Adipocyte (in vitro differentiated cells): ENCODE measurements around the gene AUTS2.

Experiments used
- DNase-seq: peaks from one replicate; pipeline ENCODE4 v3.0.0-alpha.2; 2015; ENCODE audit warnings: low read depth
- H3K27me3 ChIP-seq: replicated peaks from 2 replicates; pipeline ENCODE4 v1.7.0; 2013; ENCODE audit warnings: mild to moderate bottlenecking, low read length, moderate library complexity; ENCODE audit not compliant: control insufficient read depth, insufficient read depth
- H3K36me3 ChIP-seq: 2 replicates; pipeline ENCODE4 v1.7.0; 2013; ENCODE audit warnings: low read length, mild to moderate bottlenecking, moderate library complexity; ENCODE audit not compliant: control insufficient read depth, insufficient read depth, severe bottlenecking
- H3K4me1 ChIP-seq: 2 replicates; pipeline ENCODE4 v1.7.0; 2013; ENCODE audit warnings: mild to moderate bottlenecking, low read length, moderate library complexity; ENCODE audit not compliant: control insufficient read depth, insufficient read depth
- H3K4me3 ChIP-seq: 2 replicates; pipeline ENCODE4 v1.7.0; 2013; ENCODE audit warnings: mild to moderate bottlenecking, low read length, moderate library complexity
- H3K9ac ChIP-seq: 2 replicates; pipeline ENCODE4 v1.7.0; 2013; ENCODE audit warnings: mild to moderate bottlenecking, low read length, moderate library complexity
- H3K9me3 ChIP-seq: 2 replicates; pipeline ENCODE4 v1.7.0; 2013; ENCODE audit warnings: mild to moderate bottlenecking, low read length, moderate library complexity; ENCODE audit not compliant: control insufficient read depth

Gene AUTS2

DNA sequence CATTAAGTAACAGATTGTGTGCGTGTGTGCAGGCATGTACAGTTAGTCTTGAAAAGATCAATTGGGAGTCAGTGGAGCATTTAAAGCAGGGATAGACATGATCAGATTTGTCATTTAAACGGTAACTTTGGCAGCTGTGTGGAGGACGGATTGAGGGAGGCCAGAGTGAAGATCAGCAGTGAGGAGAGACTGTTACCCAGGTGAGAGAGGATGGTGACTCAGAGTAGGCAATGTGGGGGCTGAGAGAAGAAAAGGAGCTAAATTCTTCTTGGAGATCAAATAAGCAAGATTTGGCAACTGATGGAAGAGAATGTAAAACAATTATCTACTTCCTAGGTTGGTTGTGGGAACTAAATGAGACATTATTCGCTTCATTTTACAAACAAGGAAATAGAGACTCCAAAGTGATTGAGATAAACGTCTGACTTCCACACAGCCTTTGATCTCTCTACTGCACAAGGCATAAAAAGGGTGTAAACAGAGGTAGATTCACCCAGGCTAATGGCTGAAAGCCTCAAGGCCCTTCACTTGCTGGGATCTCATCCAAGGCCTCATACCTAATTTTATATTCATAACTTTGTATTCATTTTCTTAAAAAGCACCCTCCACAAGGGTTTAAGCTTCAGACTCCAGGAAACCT lies 868.6 kb downstream of the AUTS2 start:
- no peak overlapping the region for H3K9ac ChIP-seq
- no peaks in the 10 kb centered on the region for H3K36me3 ChIP-seq
- H3K4me3 ChIP-seq: no peak overlapping the region
- peak; percentile 10 for DNase-seq
- no peaks in the 10 kb centered on the region for H3K9me3 ChIP-seq
- no peaks in the 10 kb centered on the region for H3K4me1 ChIP-seq
- no peaks in the 10 kb centered on the region for H3K27me3 ChIP-seq

DNA sequence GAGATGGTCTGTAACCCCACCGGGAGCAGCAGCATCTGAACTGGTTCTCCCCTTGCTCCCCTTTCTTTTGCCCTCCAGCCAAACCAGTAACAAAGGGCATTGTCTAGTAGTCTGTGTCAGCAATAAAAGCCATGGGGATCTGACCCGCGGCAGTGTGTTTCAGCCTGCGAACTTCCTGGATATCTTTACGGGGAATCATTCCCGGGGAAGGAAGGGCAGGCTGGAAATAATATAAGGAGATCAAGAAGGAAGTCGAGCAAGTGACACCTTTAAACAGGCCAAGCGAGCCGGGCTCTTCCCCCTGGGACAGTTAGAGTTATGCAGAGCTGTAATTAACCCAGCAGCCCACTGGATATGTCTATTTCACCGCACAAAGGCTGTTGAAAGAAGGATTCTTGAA lies 872.5 kb downstream of the AUTS2 start:
- no peaks in the 10 kb centered on the region for H3K27me3 ChIP-seq
- no peaks in the 10 kb centered on the region for H3K4me1 ChIP-seq
- H3K4me3 ChIP-seq: no peak overlapping the region
- no peak for DNase-seq
- no peaks in the 10 kb centered on the region for H3K36me3 ChIP-seq
- H3K9ac ChIP-seq: no peak overlapping the region
- H3K9me3 ChIP-seq: no peaks in the 10 kb centered on the region

DNA sequence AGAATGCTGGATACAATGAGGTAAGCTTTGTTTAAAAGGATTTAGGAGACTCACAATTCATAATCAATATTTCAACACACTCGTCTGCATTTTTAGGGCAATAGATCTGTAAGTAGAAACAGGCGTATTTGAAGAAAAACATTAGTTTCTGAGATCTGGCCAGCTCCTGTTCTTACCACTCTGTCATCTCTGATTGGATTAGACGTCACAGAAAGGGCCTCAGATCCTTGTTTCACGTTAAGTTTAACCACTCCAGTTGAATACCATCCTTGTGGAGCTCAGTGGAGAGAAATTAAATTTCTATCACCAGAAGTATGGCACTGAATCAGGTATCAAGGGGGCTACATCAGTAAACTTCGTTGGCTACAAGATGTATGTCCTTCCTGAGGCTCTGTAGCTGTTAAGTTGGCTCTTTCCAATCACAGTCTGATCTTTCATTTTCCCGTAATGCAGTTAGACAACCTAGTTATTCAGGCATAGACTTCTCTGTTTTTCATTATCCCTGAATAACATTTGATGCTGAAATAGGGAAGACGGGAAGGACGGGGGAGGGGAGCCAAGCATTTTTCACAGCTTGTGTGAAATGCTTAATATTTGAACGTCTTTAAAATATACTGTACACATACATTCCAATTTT lies 874.4 kb downstream of the AUTS2 start:
- no peaks in the 10 kb centered on the region for H3K9me3 ChIP-seq
- H3K27me3 ChIP-seq: no peaks in the 10 kb centered on the region
- H3K4me3 ChIP-seq: no peak overlapping the region
- H3K36me3 ChIP-seq: no peaks in the 10 kb centered on the region
- H3K4me1 ChIP-seq: peaks cover 10% of the 10 kb centered on the region
- DNase-seq: peak; percentile 61
- no peak overlapping the region for H3K9ac ChIP-seq

DNA sequence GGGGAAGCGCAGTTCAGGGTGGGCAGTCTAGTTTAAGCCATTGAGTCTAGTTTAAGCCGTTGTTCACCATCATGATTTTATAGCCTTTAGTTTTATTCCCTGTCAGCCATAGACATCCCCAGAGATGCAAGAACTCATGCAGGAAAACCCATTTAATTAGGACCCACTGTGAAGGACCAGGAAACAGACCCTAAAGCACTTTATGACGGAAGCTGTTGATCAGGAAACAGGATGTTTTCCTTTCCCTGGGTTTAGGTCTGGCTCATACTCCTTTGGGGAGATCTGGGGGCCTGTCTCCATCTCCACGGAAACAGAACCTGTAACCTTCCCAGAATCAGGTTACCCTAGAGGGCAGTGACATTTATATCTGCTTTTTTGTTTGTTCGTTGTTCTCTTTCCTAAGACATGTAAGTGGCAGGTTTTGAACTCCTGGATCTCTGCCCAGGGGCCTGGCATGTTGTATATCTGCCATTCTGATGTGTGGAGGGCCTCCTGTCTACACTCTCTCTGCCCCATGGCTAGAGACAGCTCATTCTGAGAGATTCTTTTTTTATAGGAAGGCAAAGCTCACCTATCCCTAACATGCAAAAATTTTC lies 876.5 kb downstream of the AUTS2 start:
- Histone ChIP-seq H3K36me3 (no peaks in the 10 kb centered on the region), H3K4me3 (no peak overlapping the region), H3K9ac (no peak overlapping the region), H3K27me3 (no peaks in the 10 kb centered on the region), H3K4me1 (peaks cover 10% of the 10 kb centered on the region), H3K9me3 (no peaks in the 10 kb centered on the region)
- DNase-seq: no peak

DNA sequence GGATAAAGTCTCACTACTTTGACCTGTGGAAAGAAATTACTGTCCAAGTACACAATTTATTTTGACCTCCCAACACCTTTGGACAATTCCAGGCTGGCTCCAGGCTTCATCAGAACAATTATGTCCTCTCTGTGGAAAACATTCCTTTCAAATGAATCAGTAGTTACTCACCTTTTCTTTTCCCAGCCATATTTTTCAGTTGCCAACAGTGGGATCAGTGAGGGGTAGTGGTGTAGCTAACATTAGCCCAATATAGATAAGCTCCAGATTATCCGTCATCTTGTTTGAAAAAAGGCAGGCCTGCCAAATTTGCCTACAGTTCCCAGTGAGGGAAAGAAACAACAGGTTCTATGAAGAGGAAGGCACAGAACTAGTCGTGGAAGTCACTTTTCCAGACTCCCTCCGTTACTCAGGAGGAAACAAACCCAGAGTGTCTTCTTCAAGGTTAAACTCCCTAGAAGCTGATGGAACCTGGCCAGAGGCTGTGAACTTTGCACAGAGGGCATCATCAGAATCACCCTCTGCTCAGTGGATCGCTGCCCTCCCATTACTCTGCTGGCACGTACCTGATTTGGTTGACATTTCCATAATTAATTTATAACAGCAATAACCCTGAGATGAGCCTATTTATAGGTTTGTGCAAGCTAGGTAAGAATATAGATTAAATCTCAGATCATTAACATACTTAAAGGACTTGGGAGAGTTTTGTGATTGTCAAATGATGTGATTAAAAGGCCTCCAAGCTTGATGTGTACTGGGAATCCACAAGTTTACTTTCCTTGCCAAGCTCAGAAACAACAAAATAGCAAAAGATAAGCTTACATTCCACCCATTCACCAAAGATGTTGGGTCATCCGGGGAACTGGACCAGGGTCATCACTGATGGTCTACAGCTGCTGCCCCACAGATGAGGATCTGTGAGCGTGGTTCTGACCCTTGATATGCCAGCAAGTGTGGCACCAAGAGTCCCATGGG lies 879.0 kb downstream of the AUTS2 start:
- Histone ChIP-seq H3K4me3 (no peak overlapping the region), H3K9me3 (no peaks in the 10 kb centered on the region), H3K27me3 (no peaks in the 10 kb centered on the region), H3K36me3 (no peaks in the 10 kb centered on the region), H3K4me1 (peaks cover 10% of the 10 kb centered on the region), H3K9ac (no peak overlapping the region)
- DNase-seq: peak; percentile 34

DNA sequence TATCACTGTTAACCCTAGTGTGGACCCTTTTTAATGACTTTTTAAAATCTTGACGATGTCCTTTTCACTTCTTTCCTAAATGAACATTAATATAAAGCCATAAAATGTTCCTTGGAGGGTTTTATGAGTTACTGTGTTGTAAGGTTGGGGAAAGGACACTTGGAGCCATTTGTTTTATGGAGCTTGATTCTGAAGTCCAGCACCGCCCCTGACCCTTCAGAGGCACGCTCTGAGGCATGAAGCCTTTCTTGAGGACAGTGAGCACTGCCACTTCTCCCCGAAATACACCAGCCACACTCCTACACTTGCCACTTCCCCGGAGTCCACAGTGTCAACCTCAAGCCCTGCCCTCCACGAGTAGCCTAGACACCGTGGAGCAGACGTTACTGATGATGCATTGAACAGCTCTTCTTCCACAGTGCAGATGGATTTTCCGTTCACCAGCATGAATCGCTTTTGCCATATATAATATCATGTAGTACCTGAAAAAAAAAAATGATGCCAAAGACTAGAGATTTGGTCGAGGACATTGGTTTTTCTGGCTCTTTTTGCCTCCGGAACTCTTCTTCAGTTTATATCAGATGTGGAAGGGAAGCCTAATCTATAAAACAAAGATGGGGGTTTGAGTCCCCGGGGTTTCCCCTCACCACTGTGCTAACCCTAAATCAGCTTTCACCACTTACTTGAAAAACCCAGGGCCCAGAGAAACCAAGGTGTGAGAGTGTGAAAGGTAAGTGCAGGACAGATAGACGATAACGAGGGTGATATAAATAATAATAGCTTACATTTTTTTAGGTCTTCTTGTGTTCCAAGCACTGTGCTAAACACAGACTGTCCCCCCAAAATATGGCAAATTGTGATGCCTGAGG lies 881.1 kb downstream of the AUTS2 start:
- H3K4me1 ChIP-seq: peaks cover 10% of the 10 kb centered on the region
- H3K9ac ChIP-seq: no peak overlapping the region
- H3K4me3 ChIP-seq: no peak overlapping the region
- peaks cover 3% of the 10 kb centered on the region for H3K9me3 ChIP-seq
- DNase-seq: no peak
- no peaks in the 10 kb centered on the region for H3K36me3 ChIP-seq
- no peaks in the 10 kb centered on the region for H3K27me3 ChIP-seq

DNA sequence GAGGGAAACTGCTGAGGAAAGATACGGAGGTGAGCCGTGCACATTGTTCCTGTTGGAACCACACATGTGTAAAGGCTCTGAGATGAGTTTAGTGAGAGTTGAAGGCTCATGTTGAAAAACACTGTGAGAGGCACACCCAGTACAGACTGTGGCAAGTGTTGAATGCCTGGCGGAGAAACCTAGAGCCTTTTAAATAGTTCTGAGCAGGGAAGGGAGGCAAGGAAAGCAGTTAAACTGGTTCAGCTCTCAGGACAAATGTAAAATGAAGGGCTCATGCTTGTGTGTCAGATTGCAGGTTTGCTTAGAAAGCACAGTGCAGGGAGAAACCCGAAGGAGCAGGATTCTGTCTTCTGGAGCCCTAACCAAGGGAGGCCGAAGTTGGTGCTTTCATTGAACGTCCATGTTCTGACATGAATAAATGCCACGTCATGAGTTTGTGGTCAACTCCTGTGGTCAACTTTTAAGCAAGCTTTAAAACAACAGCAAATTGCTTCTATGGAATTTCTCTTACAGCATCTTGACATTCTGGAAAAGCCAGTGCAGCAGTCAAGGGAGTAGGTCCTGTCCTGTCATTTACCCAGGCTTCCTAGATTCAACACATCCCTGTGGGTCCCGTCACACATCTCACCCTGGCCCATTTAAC lies 882.8 kb downstream of the AUTS2 start:
- Histone ChIP-seq H3K9ac (no peak overlapping the region), H3K4me3 (no peak overlapping the region), H3K36me3 (no peaks in the 10 kb centered on the region), H3K27me3 (no peaks in the 10 kb centered on the region), H3K9me3 (peaks cover 8% of the 10 kb centered on the region), H3K4me1 (peaks cover 10% of the 10 kb centered on the region)
- peak; percentile 38 for DNase-seq

DNA sequence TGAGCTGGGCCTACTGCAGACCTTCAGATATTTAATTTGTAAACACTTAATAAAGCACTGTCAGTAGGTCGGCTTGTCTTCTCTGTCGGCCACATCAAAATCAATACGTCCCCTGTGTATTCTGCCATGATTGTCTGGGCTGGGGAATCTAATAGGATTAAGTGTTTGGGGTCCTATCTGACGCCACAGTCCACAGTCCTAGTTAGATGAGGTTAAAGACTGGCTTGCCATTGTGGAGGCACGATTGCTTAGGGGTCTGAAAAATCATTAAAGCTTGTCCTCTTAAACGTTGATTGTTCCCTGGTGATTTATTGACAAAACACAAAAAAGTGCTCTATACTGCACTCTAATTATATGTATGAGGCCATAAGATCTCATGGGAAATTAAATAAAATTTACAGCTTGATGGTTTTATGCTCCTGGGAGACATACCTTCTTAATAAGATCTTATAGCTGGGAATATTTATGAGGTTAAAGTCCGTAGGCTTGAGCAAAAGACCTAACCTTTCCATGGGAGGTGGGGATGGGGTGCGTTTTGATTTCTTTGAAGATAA lies 883.4 kb downstream of the AUTS2 start:
- Histone ChIP-seq H3K4me1 (peaks cover 9% of the 10 kb centered on the region), H3K36me3 (no peaks in the 10 kb centered on the region), H3K4me3 (no peak overlapping the region), H3K27me3 (no peaks in the 10 kb centered on the region), H3K9ac (no peak overlapping the region), H3K9me3 (peaks cover 8% of the 10 kb centered on the region)
- no peak for DNase-seq

DNA sequence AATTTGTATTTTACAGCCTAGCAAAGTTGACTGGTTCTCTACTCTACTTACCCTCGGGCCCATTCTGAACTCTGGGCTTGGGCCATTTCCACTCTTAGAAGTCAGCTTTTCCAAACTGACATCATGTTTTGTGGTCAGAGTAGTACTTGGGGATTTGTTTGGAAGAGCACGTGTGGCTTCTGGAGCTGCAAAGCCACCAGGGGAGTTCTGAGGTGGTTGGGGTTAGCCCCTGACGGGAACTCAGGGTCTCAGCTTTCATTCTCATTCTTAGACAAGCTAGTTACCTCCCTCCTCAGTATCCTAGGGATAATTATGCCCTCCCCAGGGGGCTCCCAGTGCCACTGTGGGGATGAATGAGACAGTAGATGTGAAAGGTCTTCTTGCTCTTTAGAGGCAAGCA lies 886.0 kb downstream of the AUTS2 start:
- Histone ChIP-seq H3K4me1 (peaks cover 3% of the 10 kb centered on the region), H3K9ac (no peak overlapping the region), H3K36me3 (no peaks in the 10 kb centered on the region), H3K27me3 (no peaks in the 10 kb centered on the region), H3K4me3 (no peak overlapping the region), H3K9me3 (peaks cover 8% of the 10 kb centered on the region)
- no peak for DNase-seq

DNA sequence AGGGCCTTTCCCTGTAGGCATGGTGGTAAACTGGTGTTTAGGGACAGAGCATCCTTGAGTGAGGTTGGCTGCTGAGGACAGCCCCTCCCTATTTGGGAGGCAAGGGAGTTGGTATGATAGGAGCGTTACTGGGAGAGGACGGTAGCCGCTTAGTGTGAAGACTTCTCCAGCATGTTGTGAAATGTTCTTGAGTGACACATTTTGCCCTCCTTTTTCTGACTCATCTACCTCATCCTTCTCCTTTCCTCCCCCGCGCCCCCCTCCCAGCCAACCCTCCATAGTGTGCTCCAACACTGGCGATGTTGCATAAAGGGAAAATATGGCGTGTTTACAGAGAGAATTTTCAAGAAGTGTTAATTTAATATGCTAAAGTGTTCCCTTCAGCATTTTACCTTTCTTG lies 888.7 kb downstream of the AUTS2 start:
- H3K9ac ChIP-seq: no peak overlapping the region
- DNase-seq: no peak
- peaks cover 8% of the 10 kb centered on the region for H3K9me3 ChIP-seq
- no peak overlapping the region for H3K4me3 ChIP-seq
- H3K36me3 ChIP-seq: no peaks in the 10 kb centered on the region
- H3K27me3 ChIP-seq: no peaks in the 10 kb centered on the region
- H3K4me1 ChIP-seq: peaks cover 13% of the 10 kb centered on the region
